ENCODE results near the gene P2RY14. TPM values are rescaled to one million over a fixed set of nuclear protein-coding genes. Genes with fewer than 3 reads are reported as not detected.

Gene P2RY14
- total RNA-seq, 2 donors from 2014 or later = 0.09 to 0.28 TPM

DNA sequence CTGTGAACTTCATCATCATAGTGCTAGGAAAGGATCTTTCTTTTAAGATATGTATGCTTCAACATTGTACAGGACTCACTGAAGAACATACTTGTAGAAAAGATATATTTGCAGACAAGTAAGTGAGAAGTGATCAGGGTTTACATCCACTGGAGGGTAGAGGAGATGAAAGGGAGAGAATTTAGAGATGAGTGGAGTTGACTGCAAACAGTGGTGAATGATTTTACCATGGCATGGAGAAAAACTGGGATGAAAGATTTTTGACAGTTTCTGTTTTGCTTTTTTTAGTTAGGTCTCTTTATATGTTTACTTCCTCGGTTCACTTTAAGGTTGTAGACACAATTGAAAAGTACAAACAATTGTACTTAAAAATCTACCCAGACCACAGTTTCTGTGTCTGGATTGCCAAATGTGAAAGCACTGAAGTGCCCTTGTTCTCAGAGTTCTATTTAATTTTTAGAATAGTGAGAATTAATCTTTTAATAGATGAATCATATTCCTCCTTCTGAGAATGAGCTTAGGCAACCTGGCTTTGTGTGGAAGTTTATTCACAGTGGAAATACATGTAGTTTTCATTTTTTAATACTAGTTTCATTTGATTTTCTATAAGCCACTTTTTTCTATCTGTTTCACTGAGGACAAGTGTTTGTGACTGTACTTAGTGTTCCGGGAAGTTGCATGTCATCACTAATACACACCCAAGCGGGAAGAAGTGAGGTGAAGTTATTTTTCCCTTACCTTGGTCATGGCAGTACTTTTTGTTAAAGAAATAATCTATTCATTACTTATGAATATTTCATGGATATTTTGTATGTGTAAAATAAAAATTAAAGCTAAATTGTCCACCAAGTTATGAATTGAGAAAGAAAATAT, 73.6 kb downstream of the P2RY14 start:
- no peak overlapping the region for H3K4me3 ChIP-seq
- H3K36me3 ChIP-seq = no peaks in the 10 kb centered on the region
- H3K4me1 ChIP-seq (replicated peaks) = no peaks in the 10 kb centered on the region
- TF ChIP-seq POLR2AphosphoS5 (IDR thresholded peaks at IDR 0.05) = no peak
- TF ChIP-seq, protein P1, sequence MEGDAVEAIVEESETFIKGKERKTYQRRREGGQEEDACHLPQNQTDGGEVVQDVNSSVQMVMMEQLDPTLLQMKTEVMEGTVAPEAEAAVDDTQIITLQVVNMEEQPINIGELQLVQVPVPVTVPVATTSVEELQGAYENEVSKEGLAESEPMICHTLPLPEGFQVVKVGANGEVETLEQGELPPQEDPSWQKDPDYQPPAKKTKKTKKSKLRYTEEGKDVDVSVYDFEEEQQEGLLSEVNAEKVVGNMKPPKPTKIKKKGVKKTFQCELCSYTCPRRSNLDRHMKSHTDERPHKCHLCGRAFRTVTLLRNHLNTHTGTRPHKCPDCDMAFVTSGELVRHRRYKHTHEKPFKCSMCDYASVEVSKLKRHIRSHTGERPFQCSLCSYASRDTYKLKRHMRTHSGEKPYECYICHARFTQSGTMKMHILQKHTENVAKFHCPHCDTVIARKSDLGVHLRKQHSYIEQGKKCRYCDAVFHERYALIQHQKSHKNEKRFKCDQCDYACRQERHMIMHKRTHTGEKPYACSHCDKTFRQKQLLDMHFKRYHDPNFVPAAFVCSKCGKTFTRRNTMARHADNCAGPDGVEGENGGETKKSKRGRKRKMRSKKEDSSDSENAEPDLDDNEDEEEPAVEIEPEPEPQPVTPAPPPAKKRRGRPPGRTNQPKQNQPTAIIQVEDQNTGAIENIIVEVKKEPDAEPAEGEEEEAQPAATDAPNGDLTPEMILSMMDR (IDR thresholded peaks at IDR 0.05) = no peak
- TF ChIP-seq POLR2A (IDR thresholded peaks at IDR 0.05) = no peak
- 78% methylated on average over 3 of the region's 3 CpGs for WGBS
- H3K27me3 ChIP-seq (replicated peaks; ENCODE audit: insufficient read depth) = no peaks in the 10 kb centered on the region
- H3K27ac ChIP-seq = no peak overlapping the region
- no peak for DNase-seq (ENCODE audit: low spot score)
- intact Hi-C loops (cut with DNase I) = no loop called here
- H3K9me3 ChIP-seq = no peaks in the 10 kb centered on the region

DNA sequence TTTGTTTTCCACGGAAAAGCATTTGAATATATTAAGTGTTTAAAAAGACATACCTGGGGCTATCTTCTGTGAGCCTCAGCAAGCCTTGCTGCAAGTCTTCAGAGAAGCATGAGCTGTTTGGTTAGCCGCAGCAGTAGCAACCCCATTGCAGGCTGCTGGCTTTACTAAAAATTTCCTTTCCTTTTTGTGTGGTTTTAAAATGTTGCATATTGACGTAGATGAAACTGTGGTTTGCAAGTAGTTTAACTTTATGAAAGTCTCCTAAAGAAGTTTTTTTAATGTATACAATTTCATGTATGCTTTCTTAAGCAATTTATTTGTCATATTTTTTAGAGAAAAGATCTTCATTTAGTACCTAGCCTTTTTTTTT, 75.3 kb downstream of the P2RY14 start, which contains the start of gene GPR171:
Gene GPR171, minus strand, starts transcription at position 166 of the 370 bp plus-strand sequence. CDS start 3,830 bp downstream, outside the sequence.
- Histone ChIP-seq H3K4me3 (no peak within 1 kb of the TSS), H3K27ac (no peak within 1 kb of the TSS), H3K9me3 (no peaks in the 10 kb centered on the region), H3K4me1 (replicated peaks) (no peaks in the 10 kb centered on the region), H3K36me3 (no peaks in the 10 kb centered on the region), H3K27me3 (replicated peaks; ENCODE audit: insufficient read depth) (no peaks in the 10 kb centered on the region)
- 87% methylated on average over 3 of the region's 3 CpGs for WGBS
- no peak for DNase-seq (ENCODE audit: low spot score)
- TF ChIP-seq, protein P1 (IDR thresholded peaks at IDR 0.05) = no peak
- intact Hi-C loops (cut with DNase I) = no loop called here

DNA sequence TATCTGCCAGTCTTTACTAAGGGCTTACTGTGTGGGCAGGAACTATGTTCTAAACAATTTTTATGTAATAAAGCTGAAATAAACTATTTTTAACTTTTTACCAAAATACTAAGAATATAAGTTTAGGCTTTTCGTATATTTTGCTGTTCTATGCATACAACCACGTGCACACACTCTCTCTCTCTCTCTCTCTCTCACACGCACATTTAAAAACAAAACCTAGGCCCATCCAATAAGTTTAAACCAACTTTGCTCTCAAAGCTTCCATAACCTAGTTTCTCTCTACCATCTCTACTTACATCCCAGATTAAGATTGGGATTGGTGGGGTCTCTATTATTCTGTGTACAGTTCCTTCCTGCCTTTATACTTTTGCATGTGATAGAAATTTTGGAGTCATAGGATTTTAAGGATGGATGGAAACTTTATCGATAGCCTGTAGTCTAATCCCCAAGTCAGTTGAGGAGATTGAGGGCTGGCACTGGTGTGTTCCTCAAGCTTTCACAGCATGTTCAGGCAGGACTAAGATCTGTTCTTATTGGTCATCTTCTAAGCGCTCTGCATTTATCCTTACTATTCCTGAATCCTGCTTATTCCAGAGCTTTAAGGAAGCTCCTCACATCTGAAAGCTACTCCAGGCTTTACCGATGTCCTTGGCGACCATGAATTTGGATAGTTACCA, 77.2 kb downstream of the P2RY14 start:
- DNase-seq (ENCODE audit: low spot score) = no peak
- H3K9me3 ChIP-seq = no peaks in the 10 kb centered on the region
- intact Hi-C loops (cut with DNase I) = no loop called here
- 92% methylated on average over 7 of the region's 7 CpGs for WGBS
- TF ChIP-seq POLR2AphosphoS5 (IDR thresholded peaks at IDR 0.05) = no peak
- TF ChIP-seq POLR2A (IDR thresholded peaks at IDR 0.05) = no peak
- TF ChIP-seq, protein P1 (IDR thresholded peaks at IDR 0.05) = no peak
- no peak overlapping the region for H3K4me3 ChIP-seq
- no peaks in the 10 kb centered on the region for H3K4me1 ChIP-seq (replicated peaks)
- H3K27me3 ChIP-seq (replicated peaks; ENCODE audit: insufficient read depth) = no peaks in the 10 kb centered on the region
- no peak overlapping the region for H3K27ac ChIP-seq
- no peaks in the 10 kb centered on the region for H3K36me3 ChIP-seq

DNA sequence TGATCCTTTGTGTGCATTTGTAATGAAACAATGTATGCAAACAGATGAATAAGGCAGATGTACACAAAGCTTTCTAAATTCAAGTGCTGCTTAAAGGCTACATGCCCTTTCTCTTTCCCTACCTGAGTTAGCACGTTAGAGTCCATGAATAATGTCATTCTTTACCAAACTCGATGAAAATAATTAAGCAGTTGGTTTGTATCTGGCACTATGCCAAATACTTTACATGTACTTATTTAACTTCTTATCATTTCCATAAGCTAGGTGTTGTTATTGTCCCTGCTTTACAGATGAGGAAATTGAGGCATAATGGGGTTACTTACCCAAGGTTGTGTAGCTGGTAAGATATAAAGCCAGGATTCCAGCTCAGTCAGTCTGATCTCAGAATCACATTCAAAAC, 77.8 kb downstream of the P2RY14 start:
- intact Hi-C loops (cut with DNase I) = no loop called here
- DNase-seq (ENCODE audit: low spot score) = no peak
- 43% methylated on average over 2 of the region's 2 CpGs for WGBS
- Histone ChIP-seq H3K36me3 (no peaks in the 10 kb centered on the region), H3K9me3 (no peaks in the 10 kb centered on the region), H3K4me1 (replicated peaks) (no peaks in the 10 kb centered on the region), H3K27me3 (replicated peaks; ENCODE audit: insufficient read depth) (no peaks in the 10 kb centered on the region), H3K4me3 (no peak overlapping the region), H3K27ac (no peak overlapping the region)
- TF ChIP-seq, protein P1 (IDR thresholded peaks at IDR 0.05) = no peak
- TF ChIP-seq POLR2A (IDR thresholded peaks at IDR 0.05) (no peak), POLR2AphosphoS5 (IDR thresholded peaks at IDR 0.05) (no peak)

Measured in prostate gland (tissue), 2 donors.